ENCODE data around the gene PRELID1.
"Not testable (repeated sequence)": the region's sequence is repeated elsewhere in the genome, so short reads cannot be mapped to it uniquely, and the experiment has no call there.

Gene PRELID1

DNA sequence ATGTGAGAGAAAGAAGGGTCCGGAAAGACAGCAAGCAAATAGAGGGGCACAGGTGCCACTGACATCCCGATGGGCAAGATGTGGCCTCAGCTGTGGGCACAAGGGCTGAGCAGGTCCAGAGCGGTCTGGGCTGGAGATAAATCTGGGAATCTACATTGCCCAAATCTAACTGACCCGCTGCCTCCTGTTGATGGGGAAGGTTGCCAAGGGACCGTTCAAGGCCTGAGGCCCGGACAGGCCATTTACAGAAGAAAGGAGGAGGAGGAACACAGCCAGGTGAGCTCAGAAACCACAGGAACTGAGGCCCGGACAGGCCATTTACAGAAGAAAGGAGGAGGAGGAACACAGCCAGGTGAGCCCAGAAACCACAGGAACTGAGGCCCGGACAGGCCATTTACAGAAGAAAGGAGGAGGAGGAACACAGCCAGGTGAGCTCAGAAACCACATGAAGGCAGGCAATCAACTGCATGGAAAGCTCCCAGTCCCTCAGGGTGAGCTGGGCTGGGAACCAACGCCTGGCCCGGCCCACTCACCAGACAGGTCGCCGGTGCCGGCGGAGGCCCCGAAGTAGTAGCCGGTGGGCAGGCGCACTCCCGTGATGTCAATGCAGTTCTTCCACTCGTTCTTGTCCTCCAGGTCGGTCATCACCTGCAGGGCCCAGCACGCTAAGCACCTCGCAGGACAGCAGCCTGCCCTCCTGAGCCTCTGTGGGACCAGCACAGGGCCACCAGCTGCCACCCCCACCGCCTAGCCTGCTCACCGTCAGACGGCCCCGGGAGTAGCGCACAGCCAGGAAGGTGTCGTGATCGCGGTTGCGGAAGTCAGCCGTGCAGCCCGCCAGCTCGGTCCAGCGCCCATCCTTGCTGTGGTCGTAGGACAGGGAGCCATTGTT is 33.2 kb downstream of the PRELID1 start:
- DNase-seq, result no peak

DNA sequence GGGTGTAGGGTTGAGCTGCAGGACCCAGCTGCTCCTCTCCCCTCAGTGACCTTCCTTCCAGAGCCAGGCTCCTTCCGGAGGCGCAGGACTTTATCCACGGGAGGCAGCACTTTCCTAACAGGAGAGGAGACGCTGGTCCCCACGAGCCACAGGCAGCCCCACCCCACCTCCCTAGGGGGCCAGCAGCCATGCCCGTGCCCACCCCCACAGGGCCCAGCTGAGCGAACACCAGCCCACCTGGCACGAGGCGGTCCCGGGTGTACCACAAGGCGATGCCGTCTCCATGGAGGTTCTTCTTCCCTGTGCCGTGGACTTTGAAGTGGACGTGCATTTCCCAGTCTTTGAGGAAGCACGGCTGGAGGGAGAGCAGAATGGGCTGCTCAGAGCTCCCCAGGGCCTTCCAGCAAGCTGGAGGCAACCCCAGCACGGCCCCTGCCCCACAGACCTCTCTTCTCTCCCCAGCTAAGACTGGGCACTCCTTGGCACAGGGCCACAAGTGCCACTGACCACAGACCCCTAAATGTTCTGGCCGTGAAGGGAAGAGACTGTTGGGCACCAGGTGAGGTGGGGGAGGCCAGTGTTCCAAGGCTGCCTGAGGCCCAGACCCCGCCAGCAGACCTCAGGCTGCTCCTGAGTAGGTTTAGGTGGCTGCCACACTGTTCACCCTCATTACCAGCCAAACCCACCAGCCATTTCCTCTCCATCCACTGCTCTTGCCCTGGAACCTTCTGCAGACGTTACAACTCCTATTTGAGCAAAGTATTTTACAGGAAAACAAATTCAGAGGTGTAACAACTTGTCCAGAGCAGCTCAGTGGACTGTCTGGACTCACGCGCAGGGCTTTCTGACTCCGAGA is 34.9 kb downstream of the PRELID1 start:
- no peak for DNase-seq

DNA sequence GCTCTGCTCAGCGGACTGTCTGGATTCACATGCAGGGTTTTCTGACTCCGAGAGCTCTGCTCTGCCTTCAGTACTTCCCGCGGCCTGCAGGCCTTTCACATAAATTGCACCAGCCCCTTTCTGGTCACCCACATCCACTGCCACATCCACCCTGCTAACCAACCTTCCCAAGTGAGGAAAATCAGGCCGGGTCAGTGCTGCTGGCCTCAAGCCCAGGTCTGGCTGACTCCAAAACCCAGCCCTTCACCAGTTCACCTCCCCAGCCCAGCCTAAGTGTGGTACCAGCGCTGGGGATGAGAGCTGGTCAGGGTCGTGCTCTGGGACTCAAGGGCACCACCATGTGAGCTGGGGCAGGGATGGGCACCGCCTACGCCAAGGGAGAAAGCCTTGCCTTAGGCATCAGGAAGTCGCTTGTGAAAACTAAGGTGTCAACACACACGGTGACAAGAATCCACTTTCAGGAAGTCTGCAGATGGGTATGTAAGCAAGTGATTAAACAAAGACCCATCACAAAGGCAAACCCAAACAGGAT is 35.6 kb downstream of the PRELID1 start:
- no peak for DNase-seq

DNA sequence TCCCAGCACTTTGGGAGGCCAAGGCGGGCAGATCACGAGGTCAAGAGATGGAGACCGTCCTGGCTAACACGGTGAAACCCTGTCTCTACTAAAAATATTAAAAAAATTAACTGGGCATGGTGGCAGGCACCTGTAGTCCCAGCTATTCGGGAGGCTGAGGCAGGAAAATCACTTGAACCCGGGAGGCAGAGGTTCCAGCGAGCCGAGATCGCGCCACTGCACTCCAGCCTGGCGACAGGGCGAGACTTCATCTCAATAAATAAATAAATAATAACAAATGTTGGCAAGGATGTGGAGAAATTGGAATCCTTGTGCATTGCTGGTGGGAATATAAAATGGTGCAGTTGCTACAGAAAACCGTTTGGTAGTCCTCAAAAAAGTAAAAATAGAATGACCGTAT is 39.4 kb downstream of the PRELID1 start:
- DNase-seq, result not testable (repeated sequence)

DNA sequence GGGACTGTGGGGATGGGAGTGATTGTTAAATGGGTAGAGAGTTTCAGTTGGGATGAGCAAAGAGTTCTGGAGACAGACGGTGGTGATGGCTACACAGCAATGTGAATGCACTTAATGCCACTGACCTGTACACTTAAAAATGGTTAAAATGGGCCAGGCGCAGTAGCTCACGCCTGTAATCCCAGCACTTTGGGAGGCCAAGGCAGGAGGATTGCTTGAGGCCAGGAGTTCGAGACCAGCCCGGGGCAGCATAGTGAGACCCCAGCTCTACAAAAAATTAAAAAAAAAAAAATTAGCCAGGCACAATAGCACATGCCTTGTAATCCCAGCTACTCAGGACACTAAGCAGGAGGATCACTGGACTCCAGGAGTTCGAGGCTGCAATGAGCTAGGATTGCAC is 40.2 kb downstream of the PRELID1 start:
- no peak for DNase-seq

- no peak for DNase-seq
These were observed 41.3 kb downstream of the PRELID1 start for GRCh38 chr5:177344891-177345290.

DNA sequence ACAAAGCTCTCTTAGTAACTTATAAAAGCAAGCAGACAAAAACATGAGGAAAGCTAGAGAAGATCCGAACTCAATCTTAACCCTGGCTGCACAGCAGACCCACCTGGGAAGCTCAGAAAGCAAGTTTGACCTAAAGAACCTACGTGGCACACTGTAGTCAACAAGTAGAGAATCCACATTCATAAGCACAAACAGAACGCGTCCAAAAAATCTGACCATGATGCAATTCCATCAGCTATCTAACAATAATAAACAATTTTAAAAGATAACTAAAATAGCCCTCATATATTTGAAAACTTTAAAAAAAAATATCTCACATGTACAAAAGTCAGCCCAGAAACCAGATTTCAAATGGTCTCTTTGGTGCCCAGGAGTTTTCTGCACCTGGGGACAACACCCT is 43.2 kb downstream of the PRELID1 start:
- no peak for DNase-seq

DNA sequence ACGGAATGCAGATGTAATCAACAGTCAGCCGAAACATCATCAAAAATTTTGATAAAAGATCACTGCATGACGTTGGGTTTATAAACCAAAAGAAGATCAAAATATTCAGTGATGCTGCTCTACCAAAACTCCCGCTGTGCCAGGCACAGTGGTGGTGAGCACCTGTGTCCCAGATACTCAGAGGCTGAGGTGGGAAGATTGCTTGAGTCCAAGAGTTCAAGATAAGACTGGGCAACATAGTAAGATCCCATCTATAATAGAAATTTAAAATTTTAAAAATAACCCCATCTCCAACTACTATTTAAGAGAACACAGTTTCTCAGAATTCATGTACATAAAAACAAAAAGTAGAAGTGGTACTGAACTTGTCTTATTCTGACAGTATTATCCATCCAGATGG is 44.1 kb downstream of the PRELID1 start:
- DNase-seq, result no peak

DNA sequence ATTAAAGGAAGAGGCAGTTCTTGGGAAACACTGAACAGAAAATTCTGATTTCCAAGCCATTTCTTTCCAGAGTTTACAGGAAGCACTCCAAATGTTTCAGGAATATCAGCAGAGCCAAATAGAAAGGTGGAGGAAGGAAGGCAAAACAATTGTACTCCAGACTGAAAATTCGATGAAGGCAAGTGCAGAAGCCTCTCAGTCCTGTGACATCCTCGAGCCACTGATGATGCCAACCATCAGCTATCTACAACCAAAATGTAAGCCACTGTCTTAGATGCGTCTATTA is 45.7 kb downstream of the PRELID1 start:
- DNase-seq, result no peak

DNA sequence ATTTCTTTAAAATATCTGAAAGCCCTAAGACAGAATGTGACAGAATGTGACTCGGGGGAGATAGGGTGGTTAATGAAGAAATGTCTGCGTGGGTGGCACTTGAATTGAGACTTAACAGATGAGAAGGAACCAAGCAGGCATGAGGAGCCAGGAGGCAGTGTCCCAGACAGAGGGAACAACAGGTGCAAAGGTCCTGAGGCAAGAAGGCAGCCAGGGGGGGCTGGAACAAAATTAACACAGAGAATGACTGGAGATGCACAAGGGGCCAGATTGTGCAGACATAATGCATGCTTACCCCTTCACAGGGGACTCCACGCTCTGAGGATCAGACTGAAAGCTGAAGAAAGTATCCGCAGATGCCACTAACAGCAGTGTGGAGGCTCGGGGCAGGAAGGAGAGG is 46.2 kb downstream of the PRELID1 start:
- DNase-seq, result no peak

DNA sequence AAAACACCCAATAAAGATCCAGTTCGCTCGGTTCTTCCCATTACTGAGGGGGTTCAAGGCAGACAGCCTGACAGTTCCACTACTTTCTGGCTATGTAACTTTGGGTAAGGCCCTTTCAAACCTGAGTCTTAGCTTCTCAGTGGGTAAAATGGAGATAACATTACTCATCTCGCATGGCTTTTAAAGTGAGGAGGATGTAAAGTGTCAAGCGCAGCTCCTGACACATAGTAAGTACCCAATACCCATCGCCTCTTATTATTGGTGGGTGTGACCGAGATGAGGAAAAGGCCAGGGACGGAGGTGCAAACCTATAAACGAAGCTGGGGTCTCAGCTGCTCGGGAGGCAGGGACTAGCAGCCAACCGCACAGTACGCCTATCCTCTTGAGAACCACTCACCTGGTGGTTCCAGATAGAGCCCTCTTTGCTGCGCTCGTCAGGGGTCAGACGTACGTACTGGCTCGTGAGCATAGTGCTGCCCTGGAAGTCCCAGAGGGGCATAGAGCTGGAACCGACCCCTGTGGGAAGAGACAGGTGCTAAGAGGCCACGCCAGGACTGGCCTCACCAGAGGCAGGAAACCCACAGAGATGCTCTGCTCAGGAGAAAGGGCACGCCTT is 47.3 kb downstream of the PRELID1 start:
- DNase-seq, result no peak

GRCh38 chr5:177351392-177352329 is 48.1 kb downstream of the PRELID1 start, which contains the start of gene LMAN2:
TSS of gene LMAN2 (minus strand) at chr5:177351668. CDS start at chr5:177351647, 21 bp downstream.
- DNase-seq, result peak; percentile 96

DNA sequence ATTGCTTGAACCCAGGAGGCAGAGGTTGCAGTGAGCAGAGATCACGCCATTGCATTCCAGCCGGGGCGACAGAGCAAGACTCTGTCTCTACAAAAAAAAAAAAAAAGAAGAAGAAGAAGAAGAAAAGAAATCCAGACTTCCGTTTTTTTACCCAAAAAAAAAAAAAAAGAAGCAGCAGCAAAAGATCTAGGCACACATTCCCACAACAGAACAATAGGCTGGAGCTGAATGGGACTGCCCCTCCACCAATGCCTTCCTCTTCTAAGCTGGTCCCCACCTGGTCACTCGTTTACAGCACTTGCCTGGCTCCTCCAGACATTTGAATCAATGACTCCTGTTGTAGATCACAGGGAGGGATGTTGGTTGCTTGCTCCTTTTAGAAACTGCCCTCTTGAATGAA is 49.5 kb downstream of the PRELID1 start:
- DNase-seq, result no peak

DNA sequence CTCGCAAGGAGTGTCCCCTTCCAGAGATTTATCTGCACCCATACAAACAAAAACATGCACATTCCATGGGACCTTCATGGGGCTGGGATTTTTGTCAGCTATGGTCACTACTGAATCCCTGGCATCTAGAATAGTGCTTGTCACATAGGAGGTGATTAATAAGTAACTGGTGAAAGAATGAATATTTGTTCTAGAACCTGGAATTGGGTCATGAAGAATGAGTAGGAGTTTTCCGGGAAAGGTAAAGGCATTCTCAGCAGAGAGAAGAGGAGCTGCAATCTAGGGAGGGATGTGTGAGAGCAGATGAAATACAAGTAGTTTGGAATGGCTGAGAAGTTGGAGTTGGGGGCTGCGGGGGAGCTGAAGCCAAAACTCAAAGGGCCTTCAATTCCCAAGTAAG is 50.7 kb downstream of the PRELID1 start:
- DNase-seq, result no peak

- no peak for DNase-seq
These were observed 51.1 kb downstream of the PRELID1 start for GRCh38 chr5:177354711-177355110.

- DNase-seq, result no peak
These were observed 51.7 kb downstream of the PRELID1 start for GRCh38 chr5:177355162-177355867.

DNA sequence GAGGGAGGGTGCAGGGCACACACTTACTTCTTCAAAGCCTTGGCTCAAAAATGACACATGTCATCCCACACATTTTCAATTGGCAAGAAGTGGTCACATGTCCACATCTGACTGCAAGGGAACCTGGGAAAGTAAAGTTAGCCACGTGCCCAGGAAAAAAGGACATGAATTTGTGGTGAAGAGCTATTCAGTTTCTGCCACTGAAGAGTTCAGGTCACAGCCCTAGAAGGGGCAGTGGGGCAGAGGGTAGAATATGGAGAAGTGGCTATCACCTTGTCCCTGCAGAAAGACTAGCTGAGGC is 52.2 kb downstream of the PRELID1 start:
- DNase-seq, result no peak
